Activated naive CD4-positive, alpha-beta T cell treated with anti-CD3 and anti-CD28 coated beads for 36 hours (primary cell): ENCODE data around the gene ELOVL1. TPM values are rescaled to one million over a fixed set of nuclear protein-coding genes. Genes with fewer than 3 reads are reported as not detected.
A peak's percentile ranks its signal among the peaks of the same experiment; 100 is the strongest.
"Not testable (repeated sequence)": the region's sequence is repeated elsewhere in the genome, so short reads cannot be mapped to it uniquely, and the experiment has no call there.

ENCODE experiments used
- CTCF ChIA-PET: fragments of 350-600 bp; sonication (Branson Sonifier 250); formaldehyde crosslinking; loops from one replicate; lab custom pipeline; 2021; ENCODE audit warnings: antibody characterized with exemption; lab: Charles Lee
- DNase-seq: peaks from one replicate; pipeline ENCODE4 v3.0.0-alpha.2; 2020
- H3K27ac Mint-ChIP-seq: one replicate; pipeline ENCODE4 v1.8.0; 2021; ENCODE audit warnings: mild to moderate bottlenecking, mixed read lengths
- H3K27me3 Mint-ChIP-seq: one replicate; pipeline ENCODE4 v1.8.0; 2021; ENCODE audit warnings: low read depth, mixed read lengths
- H3K36me3 Mint-ChIP-seq: one replicate; pipeline ENCODE4 v1.8.0; 2021; ENCODE audit warnings: low read depth, mixed read lengths
- H3K4me1 Mint-ChIP-seq: one replicate; pipeline ENCODE4 v1.8.0; 2021; ENCODE audit warnings: low read depth, mixed read lengths
- H3K4me3 Mint-ChIP-seq: one replicate; pipeline ENCODE4 v1.8.0; 2021; ENCODE audit warnings: mild to moderate bottlenecking, moderate library complexity, mixed read lengths
- H3K9me3 Mint-ChIP-seq: one replicate; pipeline ENCODE4 v1.8.0; 2021; ENCODE audit warnings: mixed read lengths
- intact Hi-C: fragments of 100-400 bp; cut with micrococcal nuclease; formaldehyde crosslinking; loops from one replicate; pipeline ENCODE4 v1.15.1; 2023
- total RNA-seq, 2 experiments: library from RNA; stranded (reverse); gene quantifications; one replicate each; pipeline ENCODE4 v1.2.3, GENCODE V29; 2021

ELOVL1 gene
- total RNA-seq: 10 to 100 TPM; 42.8 to 44.2 TPM

GRCh38 chr1:43367904-43368645 lies at the start of gene ELOVL1:
TSS of gene ELOVL1 (minus strand) at chr1:43368011. CDS start at chr1:43365609, 2,402 bp downstream.
- peak within 1 kb of the TSS; percentile 87 for H3K27ac Mint-ChIP-seq
- intact Hi-C loops: loop anchor here (1.0 to 10.0 kb wide), 5 partner anchors 10 to 577 kb away; partner anchors contain the start of genes CDC20, IPO13, MED8 and SLC2A1
- peaks cover 24% of the 10 kb centered on the region for H3K36me3 Mint-ChIP-seq

GRCh38 chr1:43415901-43416300 lies 48.1 kb upstream of the ELOVL1 start:
- Mint-ChIP-seq H3K4me3 (no peak overlapping the region), H3K4me1 (no peaks in the 10 kb centered on the region), H3K27ac (no peak overlapping the region), H3K36me3 (peaks cover 3% of the 10 kb centered on the region), H3K9me3 (no peaks in the 10 kb centered on the region), H3K27me3 (no peaks in the 10 kb centered on the region)
- intact Hi-C loops: loop anchor here (2.0 to 10.0 kb wide), 2 partner anchors 341 to 501 kb away; no protein-coding TSS in a partner anchor
- no peak for DNase-seq
- CTCF ChIA-PET: interaction anchor here (1.6 to 5.1 kb wide), 3 partner anchors 16 to 1263 kb away, joined by 3 to 35 read pairs (median 6); no protein-coding TSS in a partner anchor

More at GRCh38 chr1:43367904-43368645, at the start of gene ELOVL1:
- Mint-ChIP-seq H3K9me3 (no peaks in the 10 kb centered on the region), H3K4me3 (peak within 1 kb of the TSS; percentile 88), H3K4me1 (peaks cover 35% of the 10 kb centered on the region), H3K27me3 (no peaks in the 10 kb centered on the region)
- CTCF ChIA-PET: interaction anchor here (1.3 to 2.1 kb wide), 4 partner anchors 9 to 141 kb away, joined by 4 to 12 read pairs (median 5); partner anchors contain the start of gene CDC20
- DNase-seq: peak; percentile 91

GRCh38 chr1:43414634-43415223 lies 46.9 kb upstream of the ELOVL1 start:
- intact Hi-C loops: loop anchor here (1.0 to 10.0 kb wide), 3 partner anchors 187 to 500 kb away; no protein-coding TSS in a partner anchor
- peaks cover 5% of the 10 kb centered on the region for H3K36me3 Mint-ChIP-seq
- no peaks in the 10 kb centered on the region for H3K27me3 Mint-ChIP-seq
- H3K4me1 Mint-ChIP-seq: no peaks in the 10 kb centered on the region
- H3K4me3 Mint-ChIP-seq: no peak overlapping the region
- CTCF ChIA-PET: interaction anchor here (0.5 to 5.1 kb wide), 22 partner anchors 9 to 1265 kb away, joined by 3 to 35 read pairs (median 4); partner anchors contain the start of gene CDC20
- peak; percentile 73 for DNase-seq
- no peak overlapping the region for H3K27ac Mint-ChIP-seq
- no peaks in the 10 kb centered on the region for H3K9me3 Mint-ChIP-seq

GRCh38 chr1:43413426-43413825 lies 45.6 kb upstream of the ELOVL1 start:
- peaks cover 13% of the 10 kb centered on the region for H3K36me3 Mint-ChIP-seq
- not testable (repeated sequence) for H3K4me3 Mint-ChIP-seq, DNase-seq

GRCh38 chr1:43410571-43410970 lies 42.8 kb upstream of the ELOVL1 start:
- Mint-ChIP-seq H3K4me3 (no peak overlapping the region), H3K36me3 (peaks cover 21% of the 10 kb centered on the region), H3K27me3 (no peaks in the 10 kb centered on the region), H3K9me3 (no peaks in the 10 kb centered on the region), H3K27ac (no peak overlapping the region), H3K4me1 (no peaks in the 10 kb centered on the region)
- CTCF ChIA-PET: interaction anchor here (0.6 kb wide), 1 partner anchor 240 kb away, joined by 3 read pairs; no protein-coding TSS in a partner anchor
- DNase-seq: no peak
- intact Hi-C loops: loop anchor here (10.0 kb wide), 1 partner anchor 336 kb away; no protein-coding TSS in a partner anchor

More at GRCh38 chr1:43413426-43413825, 45.6 kb upstream of the ELOVL1 start:
- CTCF ChIA-PET: interaction anchor here (1.6 to 5.1 kb wide), 2 partner anchors 15 to 187 kb away, joined by 3 to 35 read pairs; no protein-coding TSS in a partner anchor
- not testable (repeated sequence) for H3K27ac Mint-ChIP-seq, H3K4me1 Mint-ChIP-seq, H3K27me3 Mint-ChIP-seq, H3K9me3 Mint-ChIP-seq
- intact Hi-C loops: loop anchor here (10.0 kb wide), 1 partner anchor 339 kb away; no protein-coding TSS in a partner anchor

GRCh38 chr1:43405876-43406234 lies 38.0 kb upstream of the ELOVL1 start:
- CTCF ChIA-PET: interaction anchor here (1.1 kb wide), 1 partner anchor 9 kb away, joined by 3 read pairs; no protein-coding TSS in a partner anchor
- H3K27ac Mint-ChIP-seq: no peak overlapping the region
- no peaks in the 10 kb centered on the region for H3K27me3 Mint-ChIP-seq
- H3K36me3 Mint-ChIP-seq: peaks cover 29% of the 10 kb centered on the region
- intact Hi-C loops: no loop called here
- no peak overlapping the region for H3K4me3 Mint-ChIP-seq
- no peaks in the 10 kb centered on the region for H3K9me3 Mint-ChIP-seq
- no peaks in the 10 kb centered on the region for H3K4me1 Mint-ChIP-seq
- DNase-seq: no peak

GRCh38 chr1:43405219-43405875 lies 37.5 kb upstream of the ELOVL1 start:
- no peaks in the 10 kb centered on the region for H3K4me1 Mint-ChIP-seq
- no peak overlapping the region for H3K27ac Mint-ChIP-seq
- no peaks in the 10 kb centered on the region for H3K9me3 Mint-ChIP-seq
- CTCF ChIA-PET: no interaction called here
- DNase-seq: no peak
- no peaks in the 10 kb centered on the region for H3K27me3 Mint-ChIP-seq
- H3K36me3 Mint-ChIP-seq: peaks cover 29% of the 10 kb centered on the region
- intact Hi-C loops: no loop called here
- no peak overlapping the region for H3K4me3 Mint-ChIP-seq

- Mint-ChIP-seq H3K4me1 (no peaks in the 10 kb centered on the region), H3K9me3 (no peaks in the 10 kb centered on the region), H3K4me3 (no peak overlapping the region), H3K27ac (no peak overlapping the region), H3K36me3 (peaks cover 25% of the 10 kb centered on the region), H3K27me3 (no peaks in the 10 kb centered on the region)
- DNase-seq: no peak
- intact Hi-C loops: no loop called here
- CTCF ChIA-PET: no interaction called here
Observed at GRCh38 chr1:43404353-43404752, 36.5 kb upstream of the ELOVL1 start.

GRCh38 chr1:43402089-43402865 lies 34.5 kb upstream of the ELOVL1 start:
- Mint-ChIP-seq H3K36me3 (peaks cover 19% of the 10 kb centered on the region), H3K27ac (no peak overlapping the region), H3K27me3 (no peaks in the 10 kb centered on the region), H3K9me3 (no peaks in the 10 kb centered on the region), H3K4me3 (no peak overlapping the region), H3K4me1 (no peaks in the 10 kb centered on the region)
- intact Hi-C loops: no loop called here
- DNase-seq: no peak
- CTCF ChIA-PET: no interaction called here

GRCh38 chr1:43400441-43400840 lies 32.6 kb upstream of the ELOVL1 start:
- H3K4me1 Mint-ChIP-seq, H3K27ac Mint-ChIP-seq, DNase-seq, H3K9me3 Mint-ChIP-seq, intact Hi-C loops, H3K27me3 Mint-ChIP-seq, H3K4me3 Mint-ChIP-seq: not testable (repeated sequence)
- CTCF ChIA-PET: interaction anchor here (1.6 to 1.7 kb wide), 2 partner anchors 14 to 174 kb away, joined by 4 to 6 read pairs; no protein-coding TSS in a partner anchor
- H3K36me3 Mint-ChIP-seq: peaks cover 13% of the 10 kb centered on the region

- Mint-ChIP-seq H3K9me3 (no peaks in the 10 kb centered on the region), H3K27me3 (no peaks in the 10 kb centered on the region), H3K36me3 (peaks cover 6% of the 10 kb centered on the region), H3K27ac (no peak overlapping the region), H3K4me1 (no peaks in the 10 kb centered on the region), H3K4me3 (no peak overlapping the region)
- no peak for DNase-seq
- CTCF ChIA-PET: interaction anchor here (1.0 kb wide), 1 partner anchor 16 kb away, joined by 3 read pairs; no protein-coding TSS in a partner anchor
- intact Hi-C loops: no loop called here
Observed at GRCh38 chr1:43398227-43398626, 30.4 kb upstream of the ELOVL1 start.
